IPS-18c (cell line): ENCODE measurements around the gene GABRG3.

ENCODE experiments used
- H3K4me3 ChIP-seq: 2 replicates; pipeline ENCODE4 v1.7.0; 2013; ENCODE audit warnings: low read depth, mild to moderate bottlenecking, low read length, moderate library complexity; ENCODE audit not compliant: insufficient read depth
- H3K9me3 ChIP-seq: one replicate; pipeline ENCODE4 v1.6.1; 2013; ENCODE audit warnings: mild to moderate bottlenecking, low read length, moderate library complexity; ENCODE audit not compliant: control insufficient read depth, insufficient read depth

The GABRG3 gene

GRCh38 chr15:27082526-27082925 is 111.5 kb downstream of the GABRG3 start:
- no peaks in the 10 kb centered on the region for H3K9me3 ChIP-seq
- H3K4me3 ChIP-seq: no peak overlapping the region

GRCh38 chr15:27084844-27085243 is 113.9 kb downstream of the GABRG3 start:
- Histone ChIP-seq H3K9me3 (no peaks in the 10 kb centered on the region), H3K4me3 (no peak overlapping the region)

DNA sequence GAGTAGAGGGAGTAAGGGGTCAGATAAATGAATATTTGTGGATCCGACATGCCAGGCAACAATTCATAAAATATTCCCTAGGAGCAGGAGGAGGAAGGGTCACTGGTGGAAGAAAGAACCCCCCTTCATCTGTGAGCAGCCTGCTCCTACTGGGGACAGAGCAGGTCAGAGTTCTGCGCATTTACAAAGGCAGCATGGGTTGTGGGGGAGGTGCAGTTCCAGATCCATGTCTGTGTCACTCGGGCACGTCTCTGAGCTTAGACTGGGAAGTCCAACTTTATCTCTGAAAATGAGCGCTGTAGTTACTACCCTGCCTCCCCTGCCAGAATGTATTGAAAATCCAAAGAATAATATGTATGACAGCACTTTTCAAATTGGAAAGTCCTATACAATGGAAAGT is 115.2 kb downstream of the GABRG3 start:
- no peaks in the 10 kb centered on the region for H3K9me3 ChIP-seq
- H3K4me3 ChIP-seq: no peak overlapping the region

- Histone ChIP-seq H3K9me3 (no peaks in the 10 kb centered on the region), H3K4me3 (no peak overlapping the region)
These were observed 115.8 kb downstream of the GABRG3 start for GRCh38 chr15:27086805-27087204.

DNA sequence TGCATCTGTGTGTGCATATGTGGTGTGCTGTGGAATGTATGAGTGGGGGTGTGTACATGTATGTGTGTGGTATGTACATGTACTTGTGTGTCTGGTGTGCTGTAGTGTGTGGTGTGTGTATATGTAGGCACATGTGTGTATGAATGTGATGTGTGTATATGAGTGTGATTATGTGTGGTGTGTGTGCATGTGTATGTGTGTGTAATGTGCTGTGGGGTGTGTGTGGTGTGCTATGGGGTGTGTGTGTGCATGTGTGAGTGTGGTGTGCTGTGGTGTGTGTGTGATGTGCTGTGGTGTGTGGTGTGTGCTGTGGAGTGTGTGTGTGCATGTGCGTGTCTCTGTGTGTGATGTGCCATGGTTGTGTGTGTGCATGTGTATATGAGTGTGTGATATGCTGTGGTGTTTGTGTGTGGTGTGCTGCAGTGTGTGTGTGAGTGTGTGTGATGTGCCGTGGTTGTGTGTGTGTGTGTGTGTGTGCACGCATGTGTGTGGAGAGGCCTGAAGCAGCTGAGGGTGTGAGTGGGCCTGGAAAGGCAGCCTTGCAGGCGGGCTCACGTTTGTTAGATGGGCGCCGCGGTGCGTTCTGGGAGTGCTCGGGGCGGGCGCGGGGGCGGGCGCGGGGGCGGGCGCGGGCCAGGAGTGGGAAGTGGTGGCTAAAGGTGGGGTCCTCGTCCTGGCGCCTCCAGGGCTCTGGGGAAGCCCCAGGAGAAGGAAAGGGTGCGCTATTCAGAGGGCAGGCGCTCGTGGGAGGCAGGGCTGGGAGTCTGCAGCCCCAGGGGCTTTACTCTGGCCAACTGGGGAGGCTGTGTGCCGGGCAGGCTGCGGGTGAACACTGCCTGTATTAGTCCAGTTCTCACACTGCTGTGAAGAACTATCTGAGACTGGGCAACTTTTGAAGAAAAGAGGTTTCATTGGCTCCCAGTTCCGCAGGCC is 116.9 kb downstream of the GABRG3 start:
- no peak overlapping the region for H3K4me3 ChIP-seq
- no peaks in the 10 kb centered on the region for H3K9me3 ChIP-seq

DNA sequence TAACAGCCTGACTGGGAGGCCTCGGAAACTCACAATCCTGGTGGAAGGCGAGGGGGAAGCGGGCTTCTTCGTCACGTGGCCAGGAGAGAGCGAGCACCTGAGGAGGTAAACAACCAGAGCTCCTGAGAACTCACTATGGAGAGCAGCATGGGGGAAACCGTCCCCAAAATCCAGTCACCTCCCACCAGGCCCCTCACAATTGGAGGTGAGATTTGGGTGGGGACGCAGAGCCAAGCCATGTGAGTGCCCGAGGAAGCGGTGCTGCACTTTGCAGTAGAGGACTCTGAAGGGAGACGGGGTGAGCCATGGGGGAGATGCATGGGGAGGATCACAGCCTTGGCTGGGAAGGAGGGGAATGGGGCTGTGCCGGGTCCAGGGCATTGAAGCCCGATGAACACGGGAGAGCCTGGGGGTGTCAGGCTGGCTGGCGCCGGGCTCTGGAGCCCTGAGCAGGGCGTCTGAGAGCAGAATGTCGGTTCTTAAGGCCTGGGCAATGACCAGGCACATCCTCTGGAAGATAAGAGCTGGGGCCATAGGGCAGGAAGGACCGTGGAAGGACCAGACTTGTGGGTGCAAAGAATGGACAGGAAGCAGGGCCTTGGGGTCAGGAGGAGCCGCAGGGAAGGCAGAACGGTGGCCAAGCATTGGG is 117.7 kb downstream of the GABRG3 start:
- Histone ChIP-seq H3K4me3 (no peak overlapping the region), H3K9me3 (no peaks in the 10 kb centered on the region)

DNA sequence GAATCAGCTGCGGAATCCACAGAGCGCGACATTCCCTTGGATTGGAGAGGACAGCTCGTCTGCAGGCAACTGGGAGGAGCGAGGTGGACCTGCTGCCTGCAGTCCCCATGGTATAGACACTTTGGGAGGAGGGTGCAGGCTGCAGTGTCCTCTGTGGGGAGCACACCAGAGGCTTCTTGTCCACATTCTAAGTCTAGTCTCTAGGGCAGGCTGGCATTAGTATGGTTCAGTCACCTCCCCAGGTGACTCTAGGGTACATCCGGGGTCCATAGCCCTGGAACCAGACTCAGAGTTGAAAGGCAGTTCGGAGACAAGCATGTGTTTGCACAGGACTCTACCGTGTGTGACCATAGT is 118.2 kb downstream of the GABRG3 start:
- no peak overlapping the region for H3K4me3 ChIP-seq

GRCh38 chr15:27089676-27090075 is 118.7 kb downstream of the GABRG3 start:
- no peak overlapping the region for H3K4me3 ChIP-seq
- H3K9me3 ChIP-seq: no peaks in the 10 kb centered on the region

More for the DNA sequence above, 118.2 kb downstream of the GABRG3 start:
- no peaks in the 10 kb centered on the region for H3K9me3 ChIP-seq

DNA sequence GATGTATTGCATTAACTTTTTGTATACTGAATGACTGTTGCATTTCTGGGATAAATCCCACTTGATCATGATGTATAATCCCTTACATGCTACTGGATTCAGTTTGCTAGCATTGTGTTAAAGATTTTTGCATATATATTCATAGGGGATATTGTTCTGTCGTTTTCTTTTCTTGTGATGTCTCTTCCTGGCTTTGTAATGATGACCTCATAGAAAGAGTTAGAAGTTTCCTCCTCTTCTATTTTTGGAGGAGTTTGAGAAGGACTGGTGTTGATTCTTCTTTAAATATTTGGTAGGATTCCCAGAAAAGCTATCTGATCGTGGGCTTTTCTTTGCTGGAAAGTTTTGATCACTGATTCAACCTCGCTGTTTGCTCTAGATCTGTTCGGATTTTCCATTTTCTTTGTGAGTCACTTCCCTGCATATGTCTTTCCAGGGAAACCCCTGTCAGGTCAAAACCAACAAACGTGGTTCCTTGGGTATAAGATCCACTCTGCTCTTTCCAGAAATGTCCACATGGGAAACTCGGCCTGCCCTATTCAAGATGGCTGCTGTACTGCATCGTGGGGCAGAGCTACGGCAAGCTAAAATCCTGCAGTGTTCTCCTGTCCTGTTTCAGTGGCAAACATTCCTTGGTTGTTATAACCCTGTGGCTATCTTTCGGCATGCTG is 120.4 kb downstream of the GABRG3 start:
- Histone ChIP-seq H3K4me3 (no peak overlapping the region), H3K9me3 (no peaks in the 10 kb centered on the region)

- no peak overlapping the region for H3K4me3 ChIP-seq
- H3K9me3 ChIP-seq: no peaks in the 10 kb centered on the region
These were observed 121.4 kb downstream of the GABRG3 start for GRCh38 chr15:27092390-27092789.

DNA sequence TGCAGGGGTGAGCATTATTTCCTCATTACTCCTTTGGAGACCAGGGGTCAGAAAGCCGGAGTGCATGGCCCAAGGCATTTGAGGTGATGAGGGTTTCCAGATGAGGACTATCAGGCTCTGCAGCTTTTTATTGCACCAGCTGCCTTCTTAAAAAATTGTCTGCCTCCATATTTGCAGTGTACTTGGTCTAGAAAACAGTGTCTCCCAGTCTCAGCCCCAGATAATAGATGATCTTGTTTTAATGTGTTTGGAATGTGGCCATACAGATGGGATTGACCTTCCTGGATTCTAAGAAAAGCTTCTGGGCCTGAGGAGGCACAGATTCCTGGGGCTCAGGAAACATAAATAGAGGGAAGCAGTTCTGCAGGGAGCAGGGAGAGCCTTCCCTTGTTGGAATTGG is 123.3 kb downstream of the GABRG3 start:
- no peaks in the 10 kb centered on the region for H3K9me3 ChIP-seq
- no peak overlapping the region for H3K4me3 ChIP-seq

GRCh38 chr15:27095886-27096624 is 125.1 kb downstream of the GABRG3 start:
- no peaks in the 10 kb centered on the region for H3K9me3 ChIP-seq
- H3K4me3 ChIP-seq: no peak overlapping the region

GRCh38 chr15:27097506-27097905 is 126.5 kb downstream of the GABRG3 start:
- no peak overlapping the region for H3K4me3 ChIP-seq

DNA sequence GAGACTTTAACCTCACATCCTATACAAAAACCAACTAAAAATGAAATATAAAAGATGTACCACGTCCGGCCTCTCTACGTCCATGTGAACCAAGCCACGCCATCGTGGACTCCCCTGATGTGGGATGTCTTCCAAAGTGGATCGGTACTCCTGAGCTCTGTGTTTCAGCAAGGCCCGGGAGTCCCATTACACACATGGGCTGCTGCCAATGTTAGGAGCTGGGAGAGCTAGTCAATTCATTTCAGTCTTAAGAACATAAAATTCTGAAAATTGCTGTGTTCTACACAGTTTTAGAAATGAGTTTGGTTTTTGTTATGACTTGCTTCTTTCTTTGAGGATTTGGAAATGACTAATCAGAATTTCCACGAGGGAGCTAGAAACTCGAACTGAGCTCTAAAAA is 131.0 kb downstream of the GABRG3 start:
- Histone ChIP-seq H3K9me3 (no peaks in the 10 kb centered on the region), H3K4me3 (no peak overlapping the region)

More at GRCh38 chr15:27097506-27097905, 126.5 kb downstream of the GABRG3 start:
- H3K9me3 ChIP-seq: no peaks in the 10 kb centered on the region

GRCh38 chr15:27111323-27111722 is 140.3 kb downstream of the GABRG3 start:
- Histone ChIP-seq H3K4me3 (no peak overlapping the region), H3K9me3 (no peaks in the 10 kb centered on the region)

GRCh38 chr15:27114473-27114872 is 143.5 kb downstream of the GABRG3 start:
- H3K4me3 ChIP-seq: no peak overlapping the region
- H3K9me3 ChIP-seq: no peaks in the 10 kb centered on the region

DNA sequence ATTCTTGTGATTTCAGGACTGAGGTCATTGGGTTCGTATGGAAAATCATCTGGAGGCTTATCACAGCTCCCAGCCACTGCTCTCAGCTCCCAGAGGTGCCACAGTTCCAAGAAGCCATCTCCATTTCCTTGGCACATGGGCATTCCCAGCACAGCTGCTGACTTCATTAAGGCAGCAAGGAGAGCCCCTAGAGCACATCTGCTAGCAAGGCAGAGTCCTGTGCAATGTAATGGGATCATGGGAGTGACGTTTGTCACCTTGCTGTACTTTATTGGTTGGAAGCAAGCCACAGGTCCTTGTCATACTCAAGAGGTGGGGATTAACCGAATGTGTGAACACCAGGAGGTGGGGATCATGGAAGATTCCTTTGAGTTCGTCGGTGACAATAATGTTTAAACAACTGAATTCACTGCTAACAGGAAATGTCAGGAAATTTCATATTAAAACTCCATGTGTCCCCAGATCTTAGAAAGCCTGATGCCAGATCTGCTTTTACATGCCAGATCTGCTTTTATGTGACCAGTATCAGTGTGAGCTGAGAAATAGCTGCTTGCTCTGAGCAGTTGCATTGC is 148.8 kb downstream of the GABRG3 start:
- H3K9me3 ChIP-seq: no peaks in the 10 kb centered on the region

More for the DNA sequence above, 148.8 kb downstream of the GABRG3 start:
- no peak overlapping the region for H3K4me3 ChIP-seq
